LNCaP clone FGC (cell line): ENCODE measurements around the gene CRLF2.
"Not testable (repeated sequence)": the region's sequence is repeated elsewhere in the genome, so short reads cannot be mapped to it uniquely, and the experiment has no call there.

Source experiments
- DNase-seq: peaks from one replicate; pipeline ENCODE4 v3.0.0-alpha.2; 2011; ENCODE audit warnings: low read depth
- H3K4me3 ChIP-seq: 2 replicates; pipeline ENCODE4 v1.5.1; 2011; ENCODE audit warnings: mild to moderate bottlenecking, low read depth, low read length, control low read depth
- CTCF ChIP-seq: IDR thresholded peaks from 2 replicates; pipeline ENCODE4 v1.5.1; 2012; ENCODE audit warnings: mild to moderate bottlenecking; ENCODE audit not compliant: control insufficient read depth, insufficient read depth; ENCODE audit errors: extremely low read depth

CRLF2 gene

DNA sequence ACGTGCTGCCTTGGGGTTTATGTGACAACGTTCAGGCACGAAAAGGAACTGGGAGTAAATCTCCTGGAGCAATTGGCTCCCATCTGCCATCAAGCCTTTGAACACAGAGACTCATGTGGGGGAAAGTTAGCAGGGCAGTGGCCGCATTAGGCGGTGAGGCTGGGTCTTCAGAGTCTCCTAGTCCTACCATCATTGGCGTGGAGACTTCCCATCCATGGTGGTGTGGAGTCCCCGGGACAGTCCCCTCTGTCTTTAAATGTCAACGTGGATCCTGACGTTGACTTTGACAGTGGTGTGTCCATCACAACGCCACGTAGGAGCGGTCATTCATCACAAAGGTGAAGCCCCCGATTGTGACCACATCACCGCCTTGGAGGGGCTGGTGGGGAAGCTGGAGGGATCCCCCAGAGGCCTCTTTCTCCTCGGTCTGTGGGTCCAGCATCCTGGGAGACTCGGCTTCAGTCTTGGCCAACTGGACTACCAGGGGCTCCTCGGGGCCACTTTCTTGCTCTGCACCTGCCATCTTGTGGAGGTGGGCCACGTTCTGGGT, 21.8 kb downstream of the CRLF2 start:
- no peak for TF ChIP-seq CTCF
- no peak overlapping the region for H3K4me3 ChIP-seq
- no peak for DNase-seq

- no peak for DNase-seq
- no peak for TF ChIP-seq CTCF
- no peak overlapping the region for H3K4me3 ChIP-seq
These were observed 26.9 kb downstream of the CRLF2 start for GRCh38 chrX:1185561-1185960.

- DNase-seq, result no peak
- no peak overlapping the region for H3K4me3 ChIP-seq
- TF ChIP-seq CTCF, result no peak
These were observed 30.2 kb downstream of the CRLF2 start for GRCh38 chrX:1182211-1182610.

DNA sequence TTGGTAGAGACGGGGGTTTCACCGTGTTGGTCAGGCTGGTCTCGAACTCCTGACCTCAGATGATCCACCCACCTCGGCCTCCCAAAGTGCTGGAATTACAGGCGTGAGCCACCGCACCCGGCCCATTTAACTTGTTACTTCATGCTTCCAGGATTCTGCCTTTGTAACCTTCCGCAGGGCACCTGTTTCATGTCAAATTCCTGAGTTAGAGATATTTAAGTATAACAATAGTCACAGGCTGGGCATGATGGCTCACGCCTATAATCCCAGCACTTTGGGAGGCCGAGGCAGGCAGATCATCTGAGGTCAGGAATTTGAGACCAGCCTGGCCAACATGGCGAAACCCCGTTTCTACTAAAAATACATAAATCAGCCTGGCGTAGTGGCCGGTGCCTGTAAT, 30.8 kb downstream of the CRLF2 start:
- not testable (repeated sequence) for DNase-seq, H3K4me3 ChIP-seq

- DNase-seq, result no peak
- no peak for TF ChIP-seq CTCF
These were observed 31.3 kb downstream of the CRLF2 start for GRCh38 chrX:1181170-1181569.

GRCh38 chrX:1178580-1179057, 33.8 kb downstream of the CRLF2 start:
- TF ChIP-seq CTCF, result no peak
- DNase-seq, result no peak
- H3K4me3 ChIP-seq, result no peak overlapping the region

More at GRCh38 chrX:1181170-1181569, 31.3 kb downstream of the CRLF2 start:
- no peak overlapping the region for H3K4me3 ChIP-seq

- DNase-seq, H3K4me3 ChIP-seq: not testable (repeated sequence)
These were observed 35.7 kb downstream of the CRLF2 start for GRCh38 chrX:1176531-1177320.

- DNase-seq, H3K4me3 ChIP-seq: not testable (repeated sequence)
These were observed 37.6 kb downstream of the CRLF2 start for GRCh38 chrX:1174609-1175545.

GRCh38 chrX:1173435-1173834, 39.0 kb downstream of the CRLF2 start:
- not testable (repeated sequence) for H3K4me3 ChIP-seq, DNase-seq
